ENCODE data around the gene PAPPA2. TPM values are rescaled to one million over a fixed set of nuclear protein-coding genes. Genes with fewer than 3 reads are reported as not detected.

The PAPPA2 gene
- total RNA-seq, 2 donors from 2014 or later = 1.3 TPM; not detected in 1

DNA sequence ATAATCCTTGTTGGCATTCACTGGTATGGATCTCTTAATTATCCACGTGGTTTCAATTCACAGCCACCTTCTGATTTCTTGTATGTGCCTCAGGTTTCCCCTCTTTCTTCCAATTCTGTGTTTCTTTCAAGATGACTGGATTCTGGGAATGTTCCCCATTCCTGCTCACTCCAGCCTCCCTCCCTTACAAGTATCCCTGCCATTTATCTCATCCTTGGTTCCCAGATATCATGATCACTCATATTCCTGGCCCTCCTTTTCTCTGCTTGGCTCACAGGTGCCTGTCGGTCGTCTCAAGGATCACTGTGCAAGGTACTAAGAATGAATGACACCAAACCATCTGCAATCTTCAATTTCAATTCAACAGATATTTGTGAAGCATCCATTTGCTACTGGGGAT, 422.4 kb downstream of the PAPPA2 start:
- H3K27me3 ChIP-seq (ENCODE audit: control insufficient read depth, insufficient read depth, low read length, poor library complexity, severe bottlenecking) = no peaks in the 10 kb centered on the region

DNA sequence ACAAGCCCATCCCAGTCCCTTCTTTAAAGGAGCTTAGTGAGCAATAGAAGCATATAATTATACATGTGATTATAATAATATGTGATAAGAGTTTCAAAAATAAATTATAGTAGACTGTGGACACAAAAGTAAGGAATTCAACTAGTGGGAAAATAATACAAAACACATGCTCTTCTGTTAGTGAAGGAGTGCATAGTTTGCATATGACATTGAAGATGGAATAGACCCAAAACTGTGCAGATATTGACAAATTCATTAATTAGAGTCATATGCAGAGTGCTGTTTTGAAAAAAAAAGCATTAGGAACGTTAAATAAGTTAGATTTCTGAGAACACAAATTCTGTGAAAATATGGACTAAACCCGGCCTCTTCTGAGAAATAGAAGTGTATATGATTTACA, 422.8 kb downstream of the PAPPA2 start:
- Mint-ChIP-seq H3K36me3 (ENCODE audit: low read depth) (no peaks in the 10 kb centered on the region), H3K9me3 (no peaks in the 10 kb centered on the region), H3K4me1 (no peaks in the 10 kb centered on the region), H3K27ac (no peak overlapping the region), H3K27me3 (ENCODE audit: insufficient read depth) (peaks cover 10% of the 10 kb centered on the region), H3K4me3 (no peak overlapping the region)
- Histone ChIP-seq H3K4me1 (ENCODE audit: control insufficient read depth, insufficient read depth, low read length) (no peaks in the 10 kb centered on the region), H3K36me3 (ENCODE audit: control insufficient read depth, insufficient read depth, low read length) (no peaks in the 10 kb centered on the region), H3K27ac (ENCODE audit: low read depth, low read length) (no peak overlapping the region), H3K27me3 (ENCODE audit: control insufficient read depth, insufficient read depth, low read length, poor library complexity, severe bottlenecking) (no peaks in the 10 kb centered on the region), H3K9me3 (ENCODE audit: control insufficient read depth, low read length) (no peaks in the 10 kb centered on the region), H3K9ac (ENCODE audit: extremely low read depth, low read length, poor library complexity, severe bottlenecking) (no peak overlapping the region), H3K4me3 (ENCODE audit: low read length) (no peak overlapping the region)
- no peak for DNase-seq
- 87 to 92% methylated on average over 2 of the region's 2 CpGs for WGBS, 2 experiments (ENCODE audit: insufficient coverage in 1 of 2, insufficient read length in 1 of 2)
- TF ChIP-seq, protein P1, sequence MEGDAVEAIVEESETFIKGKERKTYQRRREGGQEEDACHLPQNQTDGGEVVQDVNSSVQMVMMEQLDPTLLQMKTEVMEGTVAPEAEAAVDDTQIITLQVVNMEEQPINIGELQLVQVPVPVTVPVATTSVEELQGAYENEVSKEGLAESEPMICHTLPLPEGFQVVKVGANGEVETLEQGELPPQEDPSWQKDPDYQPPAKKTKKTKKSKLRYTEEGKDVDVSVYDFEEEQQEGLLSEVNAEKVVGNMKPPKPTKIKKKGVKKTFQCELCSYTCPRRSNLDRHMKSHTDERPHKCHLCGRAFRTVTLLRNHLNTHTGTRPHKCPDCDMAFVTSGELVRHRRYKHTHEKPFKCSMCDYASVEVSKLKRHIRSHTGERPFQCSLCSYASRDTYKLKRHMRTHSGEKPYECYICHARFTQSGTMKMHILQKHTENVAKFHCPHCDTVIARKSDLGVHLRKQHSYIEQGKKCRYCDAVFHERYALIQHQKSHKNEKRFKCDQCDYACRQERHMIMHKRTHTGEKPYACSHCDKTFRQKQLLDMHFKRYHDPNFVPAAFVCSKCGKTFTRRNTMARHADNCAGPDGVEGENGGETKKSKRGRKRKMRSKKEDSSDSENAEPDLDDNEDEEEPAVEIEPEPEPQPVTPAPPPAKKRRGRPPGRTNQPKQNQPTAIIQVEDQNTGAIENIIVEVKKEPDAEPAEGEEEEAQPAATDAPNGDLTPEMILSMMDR (conservative IDR thresholded peaks at IDR 0.05) = no peak

More for the DNA sequence above, 422.4 kb downstream of the PAPPA2 start:
- Histone ChIP-seq H3K4me1 (ENCODE audit: control insufficient read depth, insufficient read depth, low read length) (no peaks in the 10 kb centered on the region), H3K9me3 (ENCODE audit: control insufficient read depth, low read length) (no peaks in the 10 kb centered on the region), H3K9ac (ENCODE audit: extremely low read depth, low read length, poor library complexity, severe bottlenecking) (no peak overlapping the region), H3K27ac (ENCODE audit: low read depth, low read length) (no peak overlapping the region), H3K36me3 (ENCODE audit: control insufficient read depth, insufficient read depth, low read length) (no peaks in the 10 kb centered on the region), H3K4me3 (ENCODE audit: low read length) (no peak overlapping the region)
- peaks cover 10% of the 10 kb centered on the region for H3K27me3 Mint-ChIP-seq (ENCODE audit: insufficient read depth)
- no peaks in the 10 kb centered on the region for H3K4me1 Mint-ChIP-seq
- 70 to 88% methylated on average over 2 to 3 of the region's 3 CpGs for WGBS, 2 experiments (ENCODE audit: insufficient coverage in 1 of 2, insufficient read length in 1 of 2)
- H3K27ac Mint-ChIP-seq = no peak overlapping the region
- H3K36me3 Mint-ChIP-seq (ENCODE audit: low read depth) = no peaks in the 10 kb centered on the region
- no peaks in the 10 kb centered on the region for H3K9me3 Mint-ChIP-seq
- no peak for DNase-seq
- TF ChIP-seq, protein P1 (conservative IDR thresholded peaks at IDR 0.05) = no peak
- no peak overlapping the region for H3K4me3 Mint-ChIP-seq

DNA sequence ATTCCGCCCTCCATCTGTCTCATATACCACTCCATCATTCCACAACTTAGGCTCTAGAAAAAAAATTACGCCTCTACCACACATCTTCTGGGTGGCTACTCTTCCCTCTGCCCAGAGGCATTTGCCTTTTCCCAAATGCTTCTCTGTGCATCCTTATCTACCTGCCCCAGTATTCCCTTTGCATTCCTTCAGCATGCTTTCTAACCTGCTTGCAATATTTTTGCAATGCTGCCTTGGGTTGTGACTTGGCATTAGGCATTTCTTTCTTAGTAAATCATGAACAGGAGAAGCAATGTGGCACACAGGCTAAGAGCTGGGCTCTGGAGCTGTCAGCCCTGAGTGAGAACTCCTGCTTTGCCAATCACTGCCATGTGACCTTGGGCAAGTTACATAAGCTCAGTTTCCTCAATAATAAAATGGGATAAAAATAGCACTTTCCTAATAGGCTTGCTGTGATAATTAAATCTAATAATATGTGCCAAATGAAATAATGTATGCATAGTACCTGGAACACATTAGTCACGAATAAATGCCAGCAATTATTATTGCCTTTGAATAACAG, 425.6 kb downstream of the PAPPA2 start:
- Histone ChIP-seq H3K27me3 (ENCODE audit: control insufficient read depth, insufficient read depth, low read length, poor library complexity, severe bottlenecking) (no peaks in the 10 kb centered on the region), H3K4me1 (ENCODE audit: control insufficient read depth, insufficient read depth, low read length) (no peaks in the 10 kb centered on the region), H3K4me3 (ENCODE audit: low read length) (no peak overlapping the region), H3K9ac (ENCODE audit: extremely low read depth, low read length, poor library complexity, severe bottlenecking) (no peak overlapping the region), H3K36me3 (ENCODE audit: control insufficient read depth, insufficient read depth, low read length) (no peaks in the 10 kb centered on the region), H3K27ac (ENCODE audit: low read depth, low read length) (no peak overlapping the region), H3K9me3 (ENCODE audit: control insufficient read depth, low read length) (no peaks in the 10 kb centered on the region)
- Mint-ChIP-seq H3K27ac (no peak overlapping the region), H3K27me3 (ENCODE audit: insufficient read depth) (peaks cover 8% of the 10 kb centered on the region), H3K9me3 (no peaks in the 10 kb centered on the region), H3K4me1 (peaks cover 10% of the 10 kb centered on the region), H3K4me3 (no peak overlapping the region), H3K36me3 (ENCODE audit: low read depth) (no peaks in the 10 kb centered on the region)
- TF ChIP-seq, protein P1 (conservative IDR thresholded peaks at IDR 0.05) = no peak
- DNase-seq = no peak
- 92% methylated on average over 2 to 3 of the region's 3 CpGs for WGBS, 2 experiments (ENCODE audit: insufficient coverage in 1 of 2, insufficient read length in 1 of 2)

Measured in endodermal cell (in vitro differentiated cells).